Measurements from ENCODE around the gene PHC1.
"Not testable (repeated sequence)": the region's sequence is repeated elsewhere in the genome, so short reads cannot be mapped to it uniquely, and the experiment has no call there.

The PHC1 gene

GRCh38 chr12:8911606-8912268 is 2.6 kb upstream of the PHC1 start:
- DNase-seq, result no peak

GRCh38 chr12:8912914-8913313 is 1.4 kb upstream of the PHC1 start:
- DNase-seq, result peak; percentile 21

- no peak for DNase-seq
Measured at GRCh38 chr12:8913702-8914032, 642 bp upstream of the PHC1 start.

- peak; percentile 57 for DNase-seq
Measured at GRCh38 chr12:8914716-8915526, 612 bp downstream of the PHC1 start.

GRCh38 chr12:8916154-8916553 is 1.8 kb downstream of the PHC1 start:
- DNase-seq, result no peak

- no peak for DNase-seq
Measured at GRCh38 chr12:8917031-8917430, 2.7 kb downstream of the PHC1 start.

- DNase-seq, result no peak
Measured at GRCh38 chr12:8917751-8918150, 3.4 kb downstream of the PHC1 start.

- DNase-seq, result not testable (repeated sequence)
Measured at GRCh38 chr12:8919643-8920042, 5.3 kb downstream of the PHC1 start.

- no peak for DNase-seq
Measured at GRCh38 chr12:8922544-8922943, 8.2 kb downstream of the PHC1 start.

- not testable (repeated sequence) for DNase-seq
Measured at GRCh38 chr12:8930655-8931323, 16.5 kb downstream of the PHC1 start.

GRCh38 chr12:8932464-8932863 is 18.2 kb downstream of the PHC1 start:
- not testable (repeated sequence) for DNase-seq

GRCh38 chr12:8934080-8934479 is 19.8 kb downstream of the PHC1 start:
- DNase-seq, result not testable (repeated sequence)

- no peak for DNase-seq
Measured at GRCh38 chr12:8936735-8937134, 22.4 kb downstream of the PHC1 start.

- not testable (repeated sequence) for DNase-seq
Measured at GRCh38 chr12:8937842-8938442, 23.6 kb downstream of the PHC1 start.

GRCh38 chr12:8941691-8942478 is 27.6 kb downstream of the PHC1 start:
- DNase-seq, result no peak

GRCh38 chr12:8943565-8944186 is 29.4 kb downstream of the PHC1 start:
- no peak for DNase-seq

- DNase-seq, result no peak
Measured at GRCh38 chr12:8946733-8947132, 32.4 kb downstream of the PHC1 start.

- no peak for DNase-seq
Measured at GRCh38 chr12:8947737-8948136, 33.4 kb downstream of the PHC1 start.

GRCh38 chr12:8948701-8949341 is 34.5 kb downstream of the PHC1 start:
- peak; percentile 39 for DNase-seq

GRCh38 chr12:8949342-8950220 is 35.3 kb downstream of the PHC1 start, which contains the start of gene M6PR:
M6PR (minus strand) TSS chr12:8949645; CDS start chr12:8946404, 3,241 bp downstream.
- DNase-seq, result peak; percentile 96

GRCh38 chr12:8950221-8950527 is 35.9 kb downstream of the PHC1 start:
- DNase-seq, result no peak

Data from RPMI8226 (cell line).